C4-2B (cell line): ENCODE measurements around the gene NECAB2.

Source experiments
- H3K27ac ChIP-seq: fragments of 450-650 bp; 2 replicates; pipeline ENCODE4 v1.5.1; 2017
- ZFX ChIP-seq: fragments of 450-650 bp; IDR thresholded peaks from 2 replicates; pipeline ENCODE4 v1.6.1; 2017
- TF ChIP-seq, protein P1 (sequence below): fragments of 450-650 bp; conservative IDR thresholded peaks from 2 replicates; pipeline ENCODE4 v1.5.1; 2017; ENCODE audit warnings: mild to moderate bottlenecking

Gene NECAB2

GRCh38 chr16:84022644-84023043, 54.6 kb downstream of the NECAB2 start:
- TF ChIP-seq, protein P1, sequence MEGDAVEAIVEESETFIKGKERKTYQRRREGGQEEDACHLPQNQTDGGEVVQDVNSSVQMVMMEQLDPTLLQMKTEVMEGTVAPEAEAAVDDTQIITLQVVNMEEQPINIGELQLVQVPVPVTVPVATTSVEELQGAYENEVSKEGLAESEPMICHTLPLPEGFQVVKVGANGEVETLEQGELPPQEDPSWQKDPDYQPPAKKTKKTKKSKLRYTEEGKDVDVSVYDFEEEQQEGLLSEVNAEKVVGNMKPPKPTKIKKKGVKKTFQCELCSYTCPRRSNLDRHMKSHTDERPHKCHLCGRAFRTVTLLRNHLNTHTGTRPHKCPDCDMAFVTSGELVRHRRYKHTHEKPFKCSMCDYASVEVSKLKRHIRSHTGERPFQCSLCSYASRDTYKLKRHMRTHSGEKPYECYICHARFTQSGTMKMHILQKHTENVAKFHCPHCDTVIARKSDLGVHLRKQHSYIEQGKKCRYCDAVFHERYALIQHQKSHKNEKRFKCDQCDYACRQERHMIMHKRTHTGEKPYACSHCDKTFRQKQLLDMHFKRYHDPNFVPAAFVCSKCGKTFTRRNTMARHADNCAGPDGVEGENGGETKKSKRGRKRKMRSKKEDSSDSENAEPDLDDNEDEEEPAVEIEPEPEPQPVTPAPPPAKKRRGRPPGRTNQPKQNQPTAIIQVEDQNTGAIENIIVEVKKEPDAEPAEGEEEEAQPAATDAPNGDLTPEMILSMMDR, result no peak
- no peak for TF ChIP-seq ZFX
- H3K27ac ChIP-seq, result no peak overlapping the region

- H3K27ac ChIP-seq, result no peak overlapping the region
- TF ChIP-seq ZFX, result no peak
- TF ChIP-seq, protein P1, result no peak
Observed at GRCh38 chr16:84024854-84025253, 56.8 kb downstream of the NECAB2 start.

DNA sequence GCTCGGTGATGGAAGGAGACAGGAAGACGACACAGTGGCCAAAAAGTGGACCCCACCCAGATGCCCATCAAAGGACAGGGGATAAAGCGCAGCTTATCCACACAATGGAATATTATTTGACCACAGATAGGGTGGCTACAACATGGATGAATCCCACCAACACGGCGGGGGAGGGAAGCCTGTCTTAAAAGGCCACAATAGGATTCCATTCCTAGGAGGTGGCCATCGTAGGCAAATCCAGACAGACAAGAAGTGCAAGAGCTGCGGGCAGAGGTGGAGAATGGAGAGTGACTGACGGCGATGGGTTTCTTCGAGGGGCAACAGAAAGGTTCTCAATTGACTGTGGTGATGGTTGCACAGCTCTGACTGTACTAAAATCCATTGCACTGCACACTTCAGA, 58.6 kb downstream of the NECAB2 start:
- H3K27ac ChIP-seq, result no peak overlapping the region
- TF ChIP-seq, protein P1, result no peak
- TF ChIP-seq ZFX, result no peak

DNA sequence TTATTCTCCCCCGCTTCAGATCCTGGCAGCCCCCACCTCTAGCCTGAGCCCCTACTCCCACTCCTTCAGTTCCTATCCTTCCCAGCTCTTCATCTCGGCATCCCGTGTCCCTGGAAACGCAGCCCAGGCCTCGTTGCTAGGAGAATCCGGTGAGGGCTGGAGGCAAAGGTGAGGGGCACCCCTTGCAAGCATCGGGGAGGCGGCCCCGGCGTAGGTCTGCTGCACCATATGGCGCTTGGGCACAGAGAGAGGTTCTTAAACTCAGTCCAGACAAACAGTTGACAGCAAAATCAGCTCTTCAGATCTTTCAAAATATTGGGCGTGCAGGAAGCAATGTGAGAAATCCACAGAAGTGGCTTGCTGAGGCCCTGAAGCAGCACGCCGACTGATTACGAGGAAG, 59.6 kb downstream of the NECAB2 start:
- no peak overlapping the region for H3K27ac ChIP-seq
- TF ChIP-seq, protein P1, result no peak
- no peak for TF ChIP-seq ZFX

DNA sequence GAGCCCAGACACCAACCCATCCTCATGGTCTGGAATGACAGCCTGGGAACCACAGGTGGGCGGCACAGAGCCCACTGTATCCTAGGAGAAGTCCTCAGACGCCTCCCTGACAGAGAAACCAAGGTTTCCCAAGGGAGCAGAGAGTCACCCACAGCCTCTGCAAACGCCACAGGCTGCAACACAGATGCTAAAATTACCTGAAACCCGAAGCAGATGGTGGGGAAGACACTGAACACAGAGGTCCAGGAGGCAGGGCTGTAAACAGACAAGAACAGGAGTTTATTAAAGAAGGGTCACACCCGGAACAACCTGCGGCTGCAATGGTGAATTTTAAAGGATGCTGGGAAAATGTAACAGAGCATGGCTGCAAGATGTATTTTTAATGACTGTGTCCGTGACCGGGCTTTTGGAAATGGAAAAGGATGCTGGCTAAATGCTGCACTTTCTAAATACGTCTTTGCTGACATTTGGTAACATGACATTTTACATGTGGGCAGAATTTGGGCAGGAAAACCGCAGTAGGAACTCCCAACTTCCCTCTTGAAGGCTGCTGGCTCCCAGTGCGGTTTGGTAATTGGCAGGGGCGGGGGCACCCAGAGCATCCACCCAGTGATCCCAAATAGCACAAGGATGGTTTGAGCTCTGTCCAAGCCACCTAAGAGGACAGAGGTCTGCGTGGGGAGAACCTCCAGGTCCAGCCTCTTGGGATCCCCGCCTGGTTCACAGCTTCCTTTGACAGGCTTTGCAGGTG, 61.4 kb downstream of the NECAB2 start:
- TF ChIP-seq, protein P1, result no peak
- TF ChIP-seq ZFX, result no peak
- H3K27ac ChIP-seq, result no peak overlapping the region

- H3K27ac ChIP-seq, result no peak overlapping the region
- TF ChIP-seq ZFX, result no peak
Observed at GRCh38 chr16:84031556-84031955, 63.5 kb downstream of the NECAB2 start.

DNA sequence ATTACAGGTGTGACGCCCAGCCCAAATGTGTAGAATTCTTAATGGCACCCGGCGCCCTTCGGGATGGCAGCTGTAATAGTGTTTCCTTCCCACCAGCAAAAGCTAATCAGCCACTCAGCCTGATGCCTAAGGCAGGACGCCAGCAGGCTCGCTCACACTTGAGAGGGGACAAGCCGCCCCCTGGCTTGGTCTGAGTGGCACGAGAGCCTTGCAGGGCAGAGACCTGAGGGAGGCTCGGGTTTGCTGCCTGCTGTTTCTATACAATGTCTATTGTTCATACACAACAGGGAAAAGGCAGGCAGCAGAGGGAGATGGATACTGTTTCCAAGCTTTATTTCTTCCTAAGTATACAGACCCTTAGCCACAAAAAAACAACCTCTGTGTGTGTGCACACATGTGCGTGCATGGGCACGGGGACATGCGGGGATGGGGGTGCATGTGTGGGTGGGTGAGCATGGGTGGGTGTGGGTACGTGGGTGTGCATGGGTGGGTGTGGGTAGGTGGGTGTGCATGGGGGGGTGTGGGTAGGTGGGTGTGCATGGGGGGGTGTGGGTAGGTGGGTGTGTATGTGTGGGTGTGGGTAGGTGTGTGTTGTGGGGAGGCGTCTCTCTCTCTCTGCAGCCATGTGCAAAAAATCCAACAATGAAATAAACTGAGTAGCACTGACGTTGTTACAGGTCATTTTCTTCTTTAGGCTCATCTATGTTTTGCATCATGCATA, 64.6 kb downstream of the NECAB2 start:
- H3K27ac ChIP-seq, result no peak overlapping the region
- TF ChIP-seq, protein P1, result no peak
- TF ChIP-seq ZFX, result no peak
